ENCODE data around the gene PRKAG2. TPM values are rescaled to one million over a fixed set of nuclear protein-coding genes. Genes with fewer than 3 reads are reported as not detected.

The PRKAG2 gene
- total RNA-seq, 1 experiment from 2014 or later, result 73.9 TPM

GRCh38 chr7:151515276-151515565, 361.7 kb downstream of the PRKAG2 start:
- CTCF ChIA-PET, result interaction anchor here (1.1 to 1.2 kb wide), 2 partner anchors 9 to 37 kb away, joined by 4 to 6 read pairs; no protein-coding TSS in a partner anchor
- no peak for TF ChIP-seq CTCF (IDR thresholded peaks at IDR 0.05; ENCODE audit: unreplicated experiment)
- Mint-ChIP-seq H3K36me3 (ENCODE audit: insufficient read depth, unreplicated experiment) (peaks cover 7% of the 10 kb centered on the region), H3K4me3 (ENCODE audit: unreplicated experiment) (no peak overlapping the region), H3K27me3 (ENCODE audit: insufficient read depth, unreplicated experiment) (no peaks in the 10 kb centered on the region), H3K4me1 (ENCODE audit: insufficient read depth, unreplicated experiment) (peaks cover 51% of the 10 kb centered on the region), H3K9me3 (ENCODE audit: unreplicated experiment) (no peaks in the 10 kb centered on the region), H3K27ac (ENCODE audit: low read depth, unreplicated experiment) (peak overlapping the region; percentile 47)
- intact Hi-C loops (cut with micrococcal nuclease), result no loop called here
- POLR2A ChIA-PET, result interaction anchor here (7.9 kb wide), 1 partner anchor 10 kb away, joined by 141 read pairs; no protein-coding TSS in a partner anchor
- no peak for DNase-seq (ENCODE audit: unreplicated experiment)
- BruUV-seq (replicated peaks), result no TSS peak

GRCh38 chr7:151514461-151515275, 362.2 kb downstream of the PRKAG2 start:
- Mint-ChIP-seq H3K27ac (ENCODE audit: low read depth, unreplicated experiment) (peak overlapping the region; percentile 47), H3K9me3 (ENCODE audit: unreplicated experiment) (no peaks in the 10 kb centered on the region), H3K4me1 (ENCODE audit: insufficient read depth, unreplicated experiment) (peaks cover 56% of the 10 kb centered on the region), H3K27me3 (ENCODE audit: insufficient read depth, unreplicated experiment) (no peaks in the 10 kb centered on the region), H3K36me3 (ENCODE audit: insufficient read depth, unreplicated experiment) (peaks cover 9% of the 10 kb centered on the region), H3K4me3 (ENCODE audit: unreplicated experiment) (no peak overlapping the region)
- DNase-seq (ENCODE audit: unreplicated experiment), result no peak
- ChIA-PET POLR2A (interaction anchor here (7.9 kb wide), 1 partner anchor 10 kb away, joined by 141 read pairs; no protein-coding TSS in a partner anchor), CTCF (interaction anchor here (0.6 to 1.4 kb wide), 4 partner anchors 37 to 154 kb away, joined by 3 to 4 read pairs (median 4); no protein-coding TSS in a partner anchor)
- TF ChIP-seq CTCF (IDR thresholded peaks at IDR 0.05; ENCODE audit: unreplicated experiment), result no peak
- intact Hi-C loops (cut with micrococcal nuclease), result no loop called here
- no TSS peak for BruUV-seq (replicated peaks)

GRCh38 chr7:151513133-151513532, 363.8 kb downstream of the PRKAG2 start:
- Mint-ChIP-seq H3K4me1 (ENCODE audit: insufficient read depth, unreplicated experiment) (peaks cover 56% of the 10 kb centered on the region), H3K27ac (ENCODE audit: low read depth, unreplicated experiment) (no peak overlapping the region), H3K27me3 (ENCODE audit: insufficient read depth, unreplicated experiment) (no peaks in the 10 kb centered on the region), H3K9me3 (ENCODE audit: unreplicated experiment) (no peaks in the 10 kb centered on the region), H3K4me3 (ENCODE audit: unreplicated experiment) (no peak overlapping the region), H3K36me3 (ENCODE audit: insufficient read depth, unreplicated experiment) (peaks cover 14% of the 10 kb centered on the region)
- CTCF ChIA-PET, result interaction anchor here (1.4 kb wide), 2 partner anchors 39 to 65 kb away, joined by 3 to 4 read pairs; no protein-coding TSS in a partner anchor
- TF ChIP-seq CTCF (IDR thresholded peaks at IDR 0.05; ENCODE audit: unreplicated experiment), result no peak
- no TSS peak for BruUV-seq (replicated peaks)
- intact Hi-C loops (cut with micrococcal nuclease), result no loop called here
- no peak for DNase-seq (ENCODE audit: unreplicated experiment)
- POLR2A ChIA-PET, result interaction anchor here (0.8 to 7.9 kb wide), 2 partner anchors 8 to 22 kb away, joined by 3 to 141 read pairs; no protein-coding TSS in a partner anchor

GRCh38 chr7:151512353-151512752, 364.6 kb downstream of the PRKAG2 start:
- ChIA-PET CTCF (no interaction called here), POLR2A (interaction anchor here (0.8 to 1.2 kb wide), 2 partner anchors 16 to 21 kb away, joined by 3 read pairs; no protein-coding TSS in a partner anchor)
- no peaks in the 10 kb centered on the region for H3K27me3 Mint-ChIP-seq (ENCODE audit: insufficient read depth, unreplicated experiment)
- no peak overlapping the region for H3K4me3 Mint-ChIP-seq (ENCODE audit: unreplicated experiment)
- peaks cover 14% of the 10 kb centered on the region for H3K36me3 Mint-ChIP-seq (ENCODE audit: insufficient read depth, unreplicated experiment)
- BruUV-seq (replicated peaks), result no TSS peak
- intact Hi-C loops (cut with micrococcal nuclease), result no loop called here
- no peak for TF ChIP-seq CTCF (IDR thresholded peaks at IDR 0.05; ENCODE audit: unreplicated experiment)
- H3K27ac Mint-ChIP-seq (ENCODE audit: low read depth, unreplicated experiment), result no peak overlapping the region
- H3K4me1 Mint-ChIP-seq (ENCODE audit: insufficient read depth, unreplicated experiment), result peaks cover 48% of the 10 kb centered on the region
- DNase-seq (ENCODE audit: unreplicated experiment), result no peak
- H3K9me3 Mint-ChIP-seq (ENCODE audit: unreplicated experiment), result no peaks in the 10 kb centered on the region
